RWPE1 (cell line): Measurements from ENCODE around the gene BIRC5.

Source experiments
- CTCF ChIA-PET: fragments of 350-600 bp; sonication (Branson Sonifier 250); formaldehyde crosslinking; extraction: SDS; loops from one replicate; lab custom pipeline; 2021; lab: Yijun Ruan, JAX
- POLR2A ChIA-PET: fragments of 400-600 bp; formaldehyde crosslinking; extraction: SDS; loops from one replicate; lab custom pipeline; 2020; ENCODE audit warnings: antibody characterized with exemption; ENCODE audit not compliant: low non-redundant PET; lab: Yijun Ruan, JAX
- DNase-seq: peaks from one replicate; pipeline ENCODE4 v3.0.0; 2012; ENCODE audit warnings: low spot score
- H3K27ac ChIP-seq: fragments of 450-650 bp; 2 replicates; pipeline ENCODE4 v1.5.1; 2017
- CTCF ChIP-seq: fragments of 450-650 bp; conservative IDR thresholded peaks from 2 replicates; pipeline ENCODE4 v1.5.1; 2017; ENCODE audit warnings: low read depth, mild to moderate bottlenecking

The BIRC5 gene

GRCh38 chr17:78258323-78259191 is 44.5 kb downstream of the BIRC5 start:
- DNase-seq = no peak
- no peak for TF ChIP-seq CTCF
- no peak overlapping the region for H3K27ac ChIP-seq
- POLR2A ChIA-PET = no interaction called here
- CTCF ChIA-PET = no interaction called here

- no peak for TF ChIP-seq CTCF
- ChIA-PET POLR2A (no interaction called here), CTCF (no interaction called here)
- DNase-seq = no peak
- no peak overlapping the region for H3K27ac ChIP-seq
Observed at GRCh38 chr17:78259192-78259554, 45.1 kb downstream of the BIRC5 start.

- no peak for DNase-seq
- H3K27ac ChIP-seq = no peak overlapping the region
- CTCF ChIA-PET = interaction anchor here (1.2 kb wide), 1 partner anchor 12 kb away, joined by 6 read pairs; no protein-coding TSS in a partner anchor
- POLR2A ChIA-PET = no interaction called here
- no peak for TF ChIP-seq CTCF
Observed at GRCh38 chr17:78263063-78263735, 49.1 kb downstream of the BIRC5 start.

- TF ChIP-seq CTCF = no peak
- no peak overlapping the region for H3K27ac ChIP-seq
- DNase-seq = no peak
- POLR2A ChIA-PET = no interaction called here
- CTCF ChIA-PET = interaction anchor here (0.7 to 1.2 kb wide), 2 partner anchors 13 to 268 kb away, joined by 3 to 6 read pairs; no protein-coding TSS in a partner anchor
Observed at GRCh38 chr17:78263736-78264340, 49.8 kb downstream of the BIRC5 start.

- POLR2A ChIA-PET = no interaction called here
- CTCF ChIA-PET = interaction anchor here (0.7 to 1.2 kb wide), 2 partner anchors 13 to 269 kb away, joined by 3 to 6 read pairs; no protein-coding TSS in a partner anchor
- H3K27ac ChIP-seq = no peak overlapping the region
- no peak for DNase-seq
- TF ChIP-seq CTCF = no peak
Observed at GRCh38 chr17:78264590-78264989, 50.5 kb downstream of the BIRC5 start.

GRCh38 chr17:78265121-78265520 is 51.1 kb downstream of the BIRC5 start:
- POLR2A ChIA-PET = no interaction called here

More at GRCh38 chr17:78265121-78265520, 51.1 kb downstream of the BIRC5 start:
- no peak for DNase-seq
- CTCF ChIA-PET = no interaction called here
- H3K27ac ChIP-seq = no peak overlapping the region
- no peak for TF ChIP-seq CTCF
